ENCODE results near the gene ATXN7. TPM values are rescaled to one million over a fixed set of nuclear protein-coding genes. Genes with fewer than 3 reads are reported as not detected.

The ATXN7 gene
- total and polyA plus RNA-seq, 2 of the 13 experiments (the other 11 are each of a cell fraction or from before 2014, with no cell fraction given) = 13.8 to 20.0 TPM

DNA sequence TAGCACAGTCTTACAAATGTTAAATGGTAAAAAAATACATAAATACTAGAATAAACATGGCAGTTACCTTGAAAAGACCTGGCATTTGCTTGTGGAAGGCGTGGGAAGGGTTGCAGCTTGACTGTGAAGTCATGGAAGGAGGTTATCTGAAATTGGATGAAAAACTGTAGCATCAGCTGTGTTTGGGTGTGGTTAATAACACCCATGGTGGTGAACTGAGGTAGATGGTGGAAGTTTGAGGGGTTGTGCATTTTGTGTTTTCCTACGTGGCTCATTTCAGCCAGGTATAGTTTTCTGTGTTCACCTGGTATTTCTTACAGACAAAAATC lies 113.2 kb downstream of the ATXN7 start (continued):
- TF ChIP-seq ZMYM3 (CRISPR knock-in tag; IDR thresholded peaks at IDR 0.05) (no peak), ZNF3 (CRISPR knock-in tag; IDR thresholded peaks at IDR 0.05) (no peak), MBNL3 (CRISPR knock-in tag; conservative IDR thresholded peaks at IDR 0.05) (no peak), GTF3A (CRISPR knock-in tag; conservative IDR thresholded peaks at IDR 0.05) (no peak), ZKSCAN5 (CRISPR knock-in tag; IDR thresholded peaks at IDR 0.05) (no peak), NR0B2 (CRISPR knock-in tag; IDR thresholded peaks at IDR 0.05) (no peak)
- TF ChIP-seq, protein P1, sequence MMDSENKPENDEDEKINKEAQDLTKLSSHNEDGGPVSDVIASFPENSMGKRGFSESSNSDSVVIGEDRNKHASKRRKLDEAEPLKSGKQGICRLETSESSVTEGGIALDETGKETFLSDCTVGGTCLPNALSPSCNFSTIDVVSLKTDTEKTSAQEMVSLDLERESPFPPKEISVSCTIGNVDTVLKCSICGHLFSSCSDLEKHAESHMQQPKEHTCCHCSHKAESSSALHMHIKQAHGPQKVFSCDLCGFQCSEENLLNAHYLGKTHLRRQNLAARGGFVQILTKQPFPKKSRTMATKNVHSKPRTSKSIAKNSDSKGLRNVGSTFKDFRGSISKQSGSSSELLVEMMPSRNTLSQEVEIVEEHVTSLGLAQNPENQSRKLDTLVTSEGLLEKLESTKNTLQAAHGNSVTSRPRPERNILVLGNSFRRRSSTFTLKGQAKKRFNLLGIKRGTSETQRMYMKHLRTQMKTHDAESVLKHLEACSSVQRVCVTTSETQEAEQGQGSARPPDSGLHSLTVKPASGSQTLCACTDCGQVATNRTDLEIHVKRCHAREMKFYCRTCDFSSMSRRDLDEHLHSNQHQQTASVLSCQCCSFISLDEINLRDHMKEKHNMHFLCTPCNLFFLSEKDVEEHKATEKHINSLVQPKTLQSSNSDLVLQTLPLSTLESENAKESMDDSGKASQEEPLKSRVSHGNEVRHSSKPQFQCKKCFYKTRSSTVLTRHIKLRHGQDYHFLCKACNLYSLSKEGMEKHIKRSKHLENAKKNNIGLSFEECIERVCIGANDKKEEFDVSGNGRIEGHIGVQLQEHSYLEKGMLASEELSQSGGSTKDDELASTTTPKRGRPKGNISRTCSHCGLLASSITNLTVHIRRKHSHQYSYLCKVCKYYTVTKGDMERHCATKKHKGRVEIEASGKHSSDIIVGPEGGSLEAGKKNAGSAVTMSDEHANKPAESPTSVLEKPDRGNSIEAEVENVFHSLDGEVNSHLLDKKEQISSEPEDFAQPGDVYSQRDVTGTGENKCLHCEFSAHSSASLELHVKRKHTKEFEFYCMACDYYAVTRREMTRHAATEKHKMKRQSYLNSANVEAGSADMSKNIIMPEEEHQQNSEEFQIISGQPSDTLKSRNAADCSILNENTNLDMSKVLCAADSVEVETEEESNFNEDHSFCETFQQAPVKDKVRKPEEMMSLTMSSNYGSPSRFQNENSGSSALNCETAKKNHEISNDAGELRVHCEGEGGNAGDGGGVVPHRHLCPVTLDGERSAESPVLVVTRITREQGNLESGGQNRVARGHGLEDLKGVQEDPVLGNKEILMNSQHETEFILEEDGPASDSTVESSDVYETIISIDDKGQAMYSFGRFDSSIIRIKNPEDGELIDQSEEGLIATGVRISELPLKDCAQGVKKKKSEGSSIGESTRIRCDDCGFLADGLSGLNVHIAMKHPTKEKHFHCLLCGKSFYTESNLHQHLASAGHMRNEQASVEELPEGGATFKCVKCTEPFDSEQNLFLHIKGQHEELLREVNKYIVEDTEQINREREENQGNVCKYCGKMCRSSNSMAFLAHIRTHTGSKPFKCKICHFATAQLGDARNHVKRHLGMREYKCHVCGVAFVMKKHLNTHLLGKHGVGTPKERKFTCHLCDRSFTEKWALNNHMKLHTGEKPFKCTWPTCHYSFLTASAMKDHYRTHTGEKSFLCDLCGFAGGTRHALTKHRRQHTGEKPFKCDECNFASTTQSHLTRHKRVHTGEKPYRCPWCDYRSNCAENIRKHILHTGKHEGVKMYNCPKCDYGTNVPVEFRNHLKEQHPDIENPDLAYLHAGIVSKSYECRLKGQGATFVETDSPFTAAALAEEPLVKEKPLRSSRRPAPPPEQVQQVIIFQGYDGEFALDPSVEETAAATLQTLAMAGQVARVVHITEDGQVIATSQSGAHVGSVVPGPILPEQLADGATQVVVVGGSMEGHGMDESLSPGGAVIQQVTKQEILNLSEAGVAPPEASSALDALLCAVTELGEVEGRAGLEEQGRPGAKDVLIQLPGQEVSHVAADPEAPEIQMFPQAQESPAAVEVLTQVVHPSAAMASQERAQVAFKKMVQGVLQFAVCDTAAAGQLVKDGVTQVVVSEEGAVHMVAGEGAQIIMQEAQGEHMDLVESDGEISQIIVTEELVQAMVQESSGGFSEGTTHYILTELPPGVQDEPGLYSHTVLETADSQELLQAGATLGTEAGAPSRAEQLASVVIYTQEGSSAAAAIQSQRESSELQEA (CRISPR knock-in tag; IDR thresholded peaks at IDR 0.05; ENCODE audit: not compliant biosample characterization) = no peak

Data from HepG2 (cell line).